Activated naive CD8-positive, alpha-beta T cell treated with anti-CD3 and anti-CD28 coated beads, Interleukin-2, amount 50 U/mL, for 24 hours (primary cell): ENCODE results near the gene CSGALNACT2.

Experiments used
- ATAC-seq: fragments of 150-1000 bp; cut with Tn5 transposase; one replicate; pipeline ENCODE4 v1.10.0; 2021
- DNase-seq: peaks from one replicate; pipeline ENCODE4 v3.0.0; 2021
- H3K27ac Mint-ChIP-seq: one replicate; pipeline ENCODE4 v1.8.0; 2021; ENCODE audit warnings: mild to moderate bottlenecking, mixed read lengths
- H3K27me3 Mint-ChIP-seq: one replicate; pipeline ENCODE4 v1.8.0; 2021; ENCODE audit warnings: mixed read lengths
- H3K36me3 Mint-ChIP-seq: one replicate; pipeline ENCODE4 v1.8.0; 2021; ENCODE audit warnings: low read depth, mixed read lengths
- H3K4me1 Mint-ChIP-seq: one replicate; pipeline ENCODE4 v1.8.0; 2021; ENCODE audit warnings: mixed read lengths
- H3K4me3 Mint-ChIP-seq: one replicate; pipeline ENCODE4 v1.8.0; 2021; ENCODE audit warnings: mild to moderate bottlenecking, moderate library complexity, mixed read lengths
- H3K9me3 Mint-ChIP-seq: one replicate; pipeline ENCODE4 v1.8.0; 2021; ENCODE audit warnings: mixed read lengths

Gene CSGALNACT2

GRCh38 chr10:43125274-43125845 is 12.9 kb upstream of the CSGALNACT2 start:
- H3K4me1 Mint-ChIP-seq, result peaks cover 52% of the 10 kb centered on the region
- ATAC-seq (no peak), DNase-seq (no peak)
- H3K27me3 Mint-ChIP-seq, result no peaks in the 10 kb centered on the region
- no peak overlapping the region for H3K4me3 Mint-ChIP-seq
- no peaks in the 10 kb centered on the region for H3K9me3 Mint-ChIP-seq
- no peaks in the 10 kb centered on the region for H3K36me3 Mint-ChIP-seq
- no peak overlapping the region for H3K27ac Mint-ChIP-seq

DNA sequence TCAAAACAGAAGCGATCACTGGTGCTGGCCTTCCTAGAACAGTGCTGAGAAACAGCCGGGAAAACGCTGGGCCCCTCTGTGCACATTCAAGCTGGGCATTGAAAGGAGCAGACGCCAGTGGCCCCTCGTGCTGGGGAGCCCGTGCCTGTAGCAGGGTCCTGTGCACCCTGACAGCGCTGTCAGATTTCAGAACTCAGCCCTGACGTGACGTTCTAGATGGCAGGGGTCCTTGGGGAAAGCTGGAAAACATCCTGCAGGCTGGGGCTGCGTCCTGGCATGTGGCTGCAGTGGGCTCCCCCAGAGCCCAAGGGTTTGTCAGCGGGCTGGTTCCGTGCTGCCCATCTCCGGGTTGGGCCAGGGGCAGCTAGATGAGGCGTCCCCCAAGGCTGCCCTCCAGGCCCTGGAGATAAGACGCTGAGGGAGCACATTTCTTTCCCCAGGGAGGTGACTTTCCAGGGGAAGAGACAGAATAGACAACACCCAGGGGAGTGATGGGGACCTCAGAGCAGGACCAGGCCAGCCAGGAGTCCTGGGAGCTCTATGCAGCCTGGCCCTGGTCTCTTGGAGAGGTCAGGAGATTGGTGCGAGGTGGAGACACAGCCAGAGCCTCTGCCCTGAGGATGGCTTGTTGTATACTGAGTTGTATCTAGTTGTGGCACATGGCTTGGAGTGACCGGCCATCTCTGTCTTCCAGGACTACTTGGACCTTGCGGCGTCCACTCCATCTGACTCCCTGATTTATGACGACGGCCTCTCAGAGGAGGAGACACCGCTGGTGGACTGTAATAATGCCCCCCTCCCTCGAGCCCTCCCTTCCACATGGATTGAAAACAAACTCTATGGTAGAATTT is 12.1 kb upstream of the CSGALNACT2 start:
- ATAC-seq, result no peak
- H3K36me3 Mint-ChIP-seq, result no peaks in the 10 kb centered on the region
- no peaks in the 10 kb centered on the region for H3K9me3 Mint-ChIP-seq
- no peak overlapping the region for H3K27ac Mint-ChIP-seq
- H3K27me3 Mint-ChIP-seq, result no peaks in the 10 kb centered on the region
- DNase-seq, result no peak
- no peak overlapping the region for H3K4me3 Mint-ChIP-seq
- peaks cover 45% of the 10 kb centered on the region for H3K4me1 Mint-ChIP-seq

DNA sequence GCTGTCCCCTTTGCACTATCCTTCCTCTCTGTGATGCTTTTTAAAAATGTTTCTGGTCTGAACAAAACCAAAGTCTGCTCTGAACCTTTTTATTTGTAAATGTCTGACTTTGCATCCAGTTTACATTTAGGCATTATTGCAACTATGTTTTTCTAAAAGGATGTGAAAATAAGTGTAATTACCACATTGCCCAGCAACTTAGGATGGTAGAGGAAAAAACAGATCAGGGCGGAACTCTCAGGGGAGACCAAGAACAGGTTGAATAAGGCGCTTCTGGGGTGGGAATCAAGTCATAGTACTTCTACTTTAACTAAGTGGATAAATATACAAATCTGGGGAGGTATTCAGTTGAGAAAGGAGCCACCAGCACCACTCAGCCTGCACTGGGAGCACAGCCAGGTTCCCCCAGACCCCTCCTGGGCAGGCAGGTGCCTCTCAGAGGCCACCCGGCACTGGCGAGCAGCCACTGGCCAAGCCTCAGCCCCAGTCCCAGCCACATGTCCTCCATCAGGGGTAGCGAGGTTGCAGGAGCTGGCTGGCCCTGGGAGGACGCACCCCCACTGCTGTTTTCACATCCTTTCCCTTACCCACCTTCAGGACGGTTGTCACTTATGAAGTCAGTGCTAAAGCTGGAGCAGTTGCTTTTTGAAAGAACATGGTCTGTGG is 11.4 kb upstream of the CSGALNACT2 start:
- Mint-ChIP-seq H3K27ac (no peak overlapping the region), H3K9me3 (no peaks in the 10 kb centered on the region), H3K27me3 (no peaks in the 10 kb centered on the region), H3K4me3 (no peak overlapping the region), H3K36me3 (no peaks in the 10 kb centered on the region), H3K4me1 (peaks cover 37% of the 10 kb centered on the region)
- ATAC-seq, result no peak
- DNase-seq, result no peak

- Mint-ChIP-seq H3K4me3 (no peak overlapping the region), H3K36me3 (no peaks in the 10 kb centered on the region), H3K4me1 (peaks cover 31% of the 10 kb centered on the region), H3K9me3 (no peaks in the 10 kb centered on the region), H3K27me3 (no peaks in the 10 kb centered on the region), H3K27ac (no peak overlapping the region)
- no peak for DNase-seq
- no peak for ATAC-seq
Observed at GRCh38 chr10:43127442-43127841, 10.8 kb upstream of the CSGALNACT2 start.

GRCh38 chr10:43128331-43128730 is 9.9 kb upstream of the CSGALNACT2 start:
- H3K27me3 Mint-ChIP-seq, result no peaks in the 10 kb centered on the region
- no peak overlapping the region for H3K4me3 Mint-ChIP-seq
- H3K4me1 Mint-ChIP-seq, result peaks cover 34% of the 10 kb centered on the region
- DNase-seq, result no peak
- H3K9me3 Mint-ChIP-seq, result no peaks in the 10 kb centered on the region
- no peak for ATAC-seq
- no peak overlapping the region for H3K27ac Mint-ChIP-seq
- H3K36me3 Mint-ChIP-seq, result no peaks in the 10 kb centered on the region

- Mint-ChIP-seq H3K27me3 (no peaks in the 10 kb centered on the region), H3K9me3 (no peaks in the 10 kb centered on the region), H3K27ac (peak overlapping the region; percentile 52), H3K4me3 (no peak overlapping the region), H3K4me1 (peaks cover 34% of the 10 kb centered on the region), H3K36me3 (no peaks in the 10 kb centered on the region)
- DNase-seq, result peak; percentile 20
- ATAC-seq, result peak; percentile 81
Observed at GRCh38 chr10:43128958-43129706, 9.1 kb upstream of the CSGALNACT2 start.

GRCh38 chr10:43130770-43131171 is 7.5 kb upstream of the CSGALNACT2 start:
- peaks cover 36% of the 10 kb centered on the region for H3K4me1 Mint-ChIP-seq
- no peak overlapping the region for H3K27ac Mint-ChIP-seq
- no peak overlapping the region for H3K4me3 Mint-ChIP-seq
- ATAC-seq, result no peak
- no peaks in the 10 kb centered on the region for H3K9me3 Mint-ChIP-seq
- H3K36me3 Mint-ChIP-seq, result no peaks in the 10 kb centered on the region
- no peak for DNase-seq
- H3K27me3 Mint-ChIP-seq, result no peaks in the 10 kb centered on the region

DNA sequence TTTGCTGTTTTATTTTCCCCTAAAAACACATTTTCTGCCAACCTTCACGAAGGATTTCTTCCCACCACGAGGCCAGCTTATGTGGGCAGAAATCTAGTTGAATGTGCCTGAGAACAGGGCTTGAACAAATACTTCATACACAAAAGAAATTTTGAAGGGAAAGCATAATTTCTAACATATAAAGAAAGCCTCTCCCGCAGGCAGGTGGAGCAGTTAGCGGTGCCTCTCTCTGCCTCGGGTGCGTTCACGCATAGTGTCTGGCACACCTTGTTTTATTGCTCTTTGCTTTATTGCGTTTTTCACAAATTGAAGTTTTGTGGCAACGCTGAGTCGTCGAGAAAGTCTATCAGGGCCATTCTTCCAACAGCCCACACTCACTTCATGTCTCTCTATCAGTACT is 7.0 kb upstream of the CSGALNACT2 start:
- Mint-ChIP-seq H3K27ac (no peak overlapping the region), H3K4me3 (no peak overlapping the region), H3K36me3 (peaks cover 1% of the 10 kb centered on the region), H3K9me3 (no peaks in the 10 kb centered on the region), H3K27me3 (no peaks in the 10 kb centered on the region), H3K4me1 (peaks cover 40% of the 10 kb centered on the region)
- DNase-seq (no peak), ATAC-seq (no peak)

DNA sequence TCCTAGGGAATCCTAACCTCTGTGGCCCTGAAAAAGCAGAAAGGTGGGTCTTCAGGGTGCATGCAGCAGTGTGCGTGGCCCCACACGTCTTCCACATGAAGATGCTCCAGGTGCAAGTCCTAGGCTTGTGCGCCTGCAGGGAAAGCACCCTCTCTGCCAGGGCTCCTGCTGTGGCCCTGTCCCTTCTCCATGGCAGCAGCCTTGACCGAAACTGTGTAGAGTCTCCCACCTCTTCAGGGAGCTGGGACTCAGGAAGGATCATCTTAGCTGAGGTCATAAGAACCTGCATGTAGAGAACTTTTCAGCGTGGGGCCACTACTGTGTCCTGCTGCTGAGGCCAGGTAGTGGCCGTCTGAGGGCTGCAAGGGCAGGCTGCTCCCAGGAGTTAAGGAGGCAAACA is 6.3 kb upstream of the CSGALNACT2 start:
- peaks cover 41% of the 10 kb centered on the region for H3K4me1 Mint-ChIP-seq
- H3K4me3 Mint-ChIP-seq, result no peak overlapping the region
- H3K27ac Mint-ChIP-seq, result no peak overlapping the region
- DNase-seq, result no peak
- H3K36me3 Mint-ChIP-seq, result peaks cover 2% of the 10 kb centered on the region
- no peaks in the 10 kb centered on the region for H3K9me3 Mint-ChIP-seq
- no peaks in the 10 kb centered on the region for H3K27me3 Mint-ChIP-seq
- ATAC-seq, result no peak

- no peak overlapping the region for H3K4me3 Mint-ChIP-seq
- ATAC-seq (no peak), DNase-seq (no peak)
- H3K4me1 Mint-ChIP-seq, result peaks cover 33% of the 10 kb centered on the region
- H3K9me3 Mint-ChIP-seq, result no peaks in the 10 kb centered on the region
- peaks cover 2% of the 10 kb centered on the region for H3K36me3 Mint-ChIP-seq
- H3K27me3 Mint-ChIP-seq, result no peaks in the 10 kb centered on the region
- no peak overlapping the region for H3K27ac Mint-ChIP-seq
Observed at GRCh38 chr10:43132867-43133787, 5.1 kb upstream of the CSGALNACT2 start.

- no peak overlapping the region for H3K27ac Mint-ChIP-seq
- H3K9me3 Mint-ChIP-seq, result no peaks in the 10 kb centered on the region
- DNase-seq (no peak), ATAC-seq (no peak)
- peaks cover 31% of the 10 kb centered on the region for H3K4me1 Mint-ChIP-seq
- H3K4me3 Mint-ChIP-seq, result no peak overlapping the region
- no peaks in the 10 kb centered on the region for H3K27me3 Mint-ChIP-seq
- H3K36me3 Mint-ChIP-seq, result peaks cover 5% of the 10 kb centered on the region
Observed at GRCh38 chr10:43134126-43134905, 3.9 kb upstream of the CSGALNACT2 start.

DNA sequence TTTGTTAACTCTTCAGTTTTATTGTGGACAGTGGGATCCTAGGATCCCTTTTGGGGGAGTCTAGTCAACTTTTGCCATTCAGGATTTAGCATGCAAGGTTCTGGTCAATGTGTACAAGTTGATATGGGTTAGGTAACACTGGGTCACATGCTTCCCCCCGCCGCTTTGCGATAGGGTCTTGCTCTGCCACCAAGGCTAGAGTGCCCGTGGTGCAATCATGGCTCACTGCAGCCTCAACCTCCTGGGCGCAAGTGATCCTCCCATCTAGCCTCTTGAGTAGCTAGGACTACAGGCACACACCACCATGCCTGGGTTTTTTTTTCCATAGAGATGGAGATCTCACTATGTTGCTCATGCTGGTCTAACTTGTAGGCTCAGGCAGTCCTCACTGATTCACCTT is 3.2 kb upstream of the CSGALNACT2 start:
- Mint-ChIP-seq H3K9me3 (no peaks in the 10 kb centered on the region), H3K36me3 (peaks cover 5% of the 10 kb centered on the region), H3K27ac (no peak overlapping the region), H3K27me3 (no peaks in the 10 kb centered on the region), H3K4me3 (no peak overlapping the region), H3K4me1 (peaks cover 34% of the 10 kb centered on the region)
- no peak for ATAC-seq
- DNase-seq, result no peak

GRCh38 chr10:43135656-43136055 is 2.6 kb upstream of the CSGALNACT2 start:
- H3K4me3 Mint-ChIP-seq, result peak overlapping the region; percentile 99
- no peak for ATAC-seq
- no peak overlapping the region for H3K27ac Mint-ChIP-seq
- DNase-seq, result no peak
- H3K4me1 Mint-ChIP-seq, result peaks cover 39% of the 10 kb centered on the region
- peaks cover 6% of the 10 kb centered on the region for H3K36me3 Mint-ChIP-seq
- no peaks in the 10 kb centered on the region for H3K9me3 Mint-ChIP-seq
- no peaks in the 10 kb centered on the region for H3K27me3 Mint-ChIP-seq
